K562 (cell line): Measurements from ENCODE around the gene RAP1GAP2.

Experiments
- ETV6 ChIP-seq, 3 experiments: fragments of 150-350 bp in 1 of 3; sonication (generic) in 1 of 3; formaldehyde crosslinking in 1 of 3; IDR thresholded peaks; 2 replicates each; pipeline versions ENCODE4 v1.6.1 to v1.8.0; 2014 to 2022; ENCODE audit warnings: borderline replicate concordance in 2 of 3, low read depth in 2 of 3, antibody characterized with exemption in 1 of 3, low read length in 1 of 3, mild to moderate bottlenecking in 1 of 3, missing genetic modification reagents in 1 of 3
- GATAD2A ChIP-seq: fragments of 450-650 bp; IDR thresholded peaks from 2 replicates; pipeline ENCODE4 v1.6.1; 2017
- KDM5B ChIP-seq: fragments of 200-600 bp; sonication (generic); IDR thresholded peaks from 2 replicates; pipeline ENCODE4 v1.6.1; 2012; ENCODE audit warnings: low read depth, mild to moderate bottlenecking, moderate library complexity, low read length, control low read depth, inconsistent platforms; ENCODE audit not compliant: insufficient replicate concordance
- NR2C2 ChIP-seq, 2 experiments: fragments of 200-800 bp in 1 of 2; sonication (Bioruptor generic) in 1 of 2; sonication (generic) in 1 of 2; formaldehyde crosslinking in 1 of 2; IDR thresholded peaks; 2 replicates each; pipeline versions ENCODE4 v1.6.1 to v1.8.0; 2016 to 2022; ENCODE audit warnings: mild to moderate bottlenecking in 1 of 2, missing compliant biosample characterization in 1 of 2, missing genetic modification characterization in 1 of 2, missing genetic modification reagents in 1 of 2
- POLR2A ChIP-seq: fragments of 450-650 bp; conservative IDR thresholded peaks from 2 replicates; pipeline ENCODE4 v1.6.1; 2016
- PREB ChIP-seq: sonication (generic); formaldehyde crosslinking; IDR thresholded peaks from 2 replicates; pipeline ENCODE4 v1.8.1; 2023; ENCODE audit warnings: mild to moderate bottlenecking, missing genetic modification reagents
- ZNF24 ChIP-seq: fragments of 450-650 bp; IDR thresholded peaks from 2 replicates; pipeline ENCODE4 v1.6.1; 2016

- TF ChIP-seq PREB (CRISPR knock-in tag) (no peak), NR2C2 (CRISPR knock-in tag; IDR thresholded peaks at IDR 0.05) (no peak), NR2C2 (tag; IDR thresholded peaks at IDR 0.05) (no peak), GATAD2A (no peak), POLR2A (no peak), KDM5B (no peak), ETV6 (IDR thresholded peaks at IDR 0.05; ENCODE audit: borderline replicate concordance in 1 of 2, low read depth in 2 of 2, low read length in 1 of 2) (no peak), ETV6 (CRISPR knock-in tag; IDR thresholded peaks at IDR 0.05; ENCODE audit: borderline replicate concordance) (no peak), ZNF24 (no peak)
Measured at GRCh38 chr17:2963332-2964027, 167.2 kb downstream of the RAP1GAP2 start.
